Kidney glomerular epithelial cell (primary cell): ENCODE measurements around the gene URM1.

ENCODE experiments used
- DNase-seq: peaks from one replicate; lab custom pipeline; 2025; lab: John Stamatoyannopoulos, UW

Gene URM1

DNA sequence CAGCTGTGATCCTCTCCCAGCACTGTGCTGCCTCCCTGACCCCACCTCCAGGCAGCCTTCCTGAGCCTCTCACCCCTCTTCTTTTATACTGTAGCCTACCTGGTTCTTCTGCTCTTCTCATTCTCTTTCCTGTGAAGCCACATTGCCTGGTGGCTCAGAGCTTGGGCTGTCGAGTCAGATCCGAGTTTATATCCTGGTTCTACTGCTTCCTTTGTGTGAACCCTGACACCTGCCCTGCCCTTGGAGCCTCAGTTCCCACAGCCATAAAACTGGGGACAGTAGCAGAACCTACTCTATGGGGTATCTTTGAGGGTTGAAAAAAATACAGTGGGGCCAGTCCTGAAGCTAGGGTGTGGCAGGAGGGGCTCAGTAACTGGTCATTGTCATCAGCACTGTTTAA lies 22.0 kb upstream of the URM1 start:
- DNase-seq, result no peak

DNA sequence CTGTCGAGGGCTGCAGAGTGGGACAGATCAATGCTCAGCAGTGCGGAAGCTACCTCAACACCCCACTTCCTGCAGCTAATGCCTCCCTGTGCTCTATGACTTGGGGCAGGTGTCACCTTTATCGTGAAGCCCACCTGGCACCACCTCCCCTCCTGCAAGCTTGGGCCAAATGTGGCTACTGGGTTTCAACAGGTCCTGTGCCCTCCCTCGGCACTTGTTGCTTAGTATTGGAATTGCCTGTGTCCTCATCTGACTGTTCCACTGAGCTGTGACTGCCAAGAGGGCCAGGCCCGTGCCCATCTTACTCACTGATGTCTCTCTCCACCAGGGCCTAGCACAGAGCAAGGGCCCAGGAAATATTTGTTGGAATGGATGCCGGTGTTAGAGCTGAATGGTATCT lies 21.4 kb upstream of the URM1 start:
- no peak for DNase-seq

DNA sequence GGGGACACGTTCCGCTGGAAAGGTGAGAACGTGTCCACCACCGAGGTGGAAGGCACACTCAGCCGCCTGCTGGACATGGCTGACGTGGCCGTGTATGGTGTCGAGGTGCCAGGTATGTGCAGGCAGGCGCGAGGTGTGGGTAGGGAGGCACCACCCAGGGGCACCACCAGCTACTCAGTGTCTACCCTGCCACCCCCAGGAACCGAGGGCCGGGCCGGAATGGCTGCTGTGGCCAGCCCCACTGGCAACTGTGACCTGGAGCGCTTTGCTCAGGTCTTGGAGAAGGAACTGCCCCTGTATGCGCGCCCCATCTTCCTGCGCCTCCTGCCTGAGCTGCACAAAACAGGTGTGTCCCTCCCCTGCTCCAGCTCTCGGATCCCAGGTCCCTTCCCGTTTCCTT lies 15.7 kb upstream of the URM1 start:
- DNase-seq, result no peak

DNA sequence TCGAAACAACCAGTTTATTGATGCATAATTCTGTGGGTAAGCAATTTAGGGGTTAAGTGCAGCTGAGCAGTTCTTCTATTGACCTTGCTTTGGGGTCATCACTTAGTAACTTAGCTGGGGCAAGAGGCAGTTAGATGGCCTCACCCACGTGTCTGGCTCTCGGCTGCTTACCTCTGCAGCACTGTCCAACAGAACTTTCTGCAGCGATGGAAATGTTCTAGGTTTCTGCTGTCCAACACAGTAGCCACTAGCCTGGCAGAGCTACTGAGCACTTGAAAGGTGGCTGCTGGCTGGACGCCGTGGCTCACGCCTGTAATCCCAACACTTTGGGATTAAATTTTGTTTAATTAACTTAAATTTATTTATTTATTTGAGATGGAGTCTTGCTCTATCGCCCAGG lies 13.1 kb upstream of the URM1 start:
- DNase-seq, result no peak

DNA sequence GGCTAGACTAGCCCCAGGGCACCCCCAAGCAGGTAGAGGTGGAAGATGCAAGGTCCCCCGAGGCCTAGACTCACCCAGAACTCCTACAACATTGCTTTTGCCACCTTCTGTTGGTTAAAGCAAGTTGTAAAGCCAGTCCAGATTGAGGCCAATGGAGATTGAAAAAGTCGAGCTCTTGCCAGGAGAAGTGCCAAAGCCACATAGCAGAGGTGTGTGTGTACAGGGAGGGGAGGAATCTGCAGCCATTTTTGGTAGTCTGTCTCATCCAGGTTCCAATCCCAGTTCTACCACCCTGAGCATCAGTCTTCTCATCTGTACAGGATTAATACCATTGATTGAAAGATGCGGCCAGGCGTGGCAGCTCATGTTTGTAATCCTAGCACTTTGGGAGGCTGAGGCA lies 12.3 kb upstream of the URM1 start:
- DNase-seq, result no peak

DNA sequence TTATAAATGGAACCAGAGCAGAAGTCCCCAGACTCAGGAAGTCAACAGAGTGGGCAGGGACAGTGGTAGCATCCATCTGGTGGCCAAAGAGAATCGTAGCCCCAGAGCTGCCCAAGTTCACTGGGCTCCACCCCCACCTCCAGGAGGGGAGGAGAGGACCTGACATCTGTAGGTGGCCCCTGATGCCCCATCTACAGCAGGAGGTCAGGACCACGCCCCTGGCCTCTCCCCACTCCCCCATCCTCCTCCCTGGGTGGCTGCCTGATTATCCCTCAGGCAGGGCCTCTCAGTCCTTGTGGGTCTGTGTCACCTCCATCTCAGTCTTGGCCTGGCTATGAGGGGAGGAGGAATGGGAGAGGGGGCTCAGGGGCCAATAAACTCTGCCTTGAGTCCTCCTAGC lies 10.3 kb upstream of the URM1 start:
- no peak for DNase-seq

DNA sequence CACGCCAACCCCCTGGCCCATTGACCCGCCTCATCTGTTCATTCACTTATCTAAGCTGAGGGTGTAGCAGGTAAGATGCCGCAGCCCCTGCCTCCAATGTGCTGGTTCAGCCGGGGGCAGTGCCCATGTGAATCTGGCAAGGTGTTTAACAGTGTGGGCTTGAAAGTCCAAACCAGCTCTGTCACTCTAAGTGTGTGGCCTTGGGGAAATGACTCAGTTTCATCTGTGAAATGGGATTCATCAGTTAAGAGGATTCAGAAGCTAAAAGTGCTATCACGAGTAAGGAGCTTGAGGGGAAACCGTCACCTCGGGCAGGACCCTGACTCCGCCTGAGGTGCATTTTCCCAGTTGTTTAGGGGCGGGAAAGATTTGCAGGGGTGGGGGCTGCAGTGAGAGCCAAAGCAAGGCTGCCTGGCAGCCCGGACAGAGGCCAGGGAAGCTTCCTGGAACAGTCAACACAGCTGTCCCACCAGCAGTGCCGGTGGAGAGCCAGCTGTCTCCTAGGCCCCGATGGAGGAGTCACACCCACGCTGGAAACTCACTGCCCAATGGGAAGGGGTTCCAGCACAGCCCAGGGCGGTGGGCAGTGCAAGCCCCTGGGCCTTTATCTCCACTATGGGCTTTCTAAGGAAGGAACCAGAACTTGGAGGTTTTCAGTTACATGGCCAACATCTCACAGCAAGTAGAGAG lies 9.7 kb upstream of the URM1 start:
- DNase-seq, result no peak

DNA sequence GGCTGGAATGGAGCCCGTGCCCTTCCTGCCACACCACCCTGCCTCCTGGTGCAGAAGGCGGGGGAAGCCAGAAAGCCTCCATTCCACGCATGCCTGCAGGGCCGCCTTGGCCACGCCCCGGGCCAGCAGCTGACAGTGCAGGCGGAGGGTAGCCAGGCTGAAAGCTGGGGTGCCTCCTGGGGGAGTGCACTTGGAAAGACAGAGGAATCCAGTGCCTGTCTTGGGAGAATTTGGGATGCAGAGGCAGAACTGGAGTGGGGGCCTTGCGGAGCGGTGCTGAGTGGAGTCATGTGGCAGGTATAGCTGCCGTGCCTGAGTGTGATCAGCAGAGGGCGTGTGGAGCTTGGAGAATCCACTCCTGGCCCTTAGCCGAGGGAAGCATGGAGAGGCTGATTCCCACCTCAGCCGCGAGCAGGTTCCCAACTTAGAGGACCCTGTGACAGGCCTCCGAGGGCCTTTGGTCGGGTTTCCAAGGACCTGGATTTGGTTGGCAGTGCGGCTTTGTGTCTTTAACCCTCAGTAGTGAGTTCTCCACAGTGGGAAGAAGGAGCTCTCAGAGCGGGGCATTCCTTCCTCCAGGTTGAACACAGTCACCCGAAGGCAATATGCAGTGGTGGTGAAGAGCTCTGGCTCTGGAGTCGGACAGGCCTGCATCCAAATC lies 9.1 kb upstream of the URM1 start:
- peak; percentile 86 for DNase-seq

DNA sequence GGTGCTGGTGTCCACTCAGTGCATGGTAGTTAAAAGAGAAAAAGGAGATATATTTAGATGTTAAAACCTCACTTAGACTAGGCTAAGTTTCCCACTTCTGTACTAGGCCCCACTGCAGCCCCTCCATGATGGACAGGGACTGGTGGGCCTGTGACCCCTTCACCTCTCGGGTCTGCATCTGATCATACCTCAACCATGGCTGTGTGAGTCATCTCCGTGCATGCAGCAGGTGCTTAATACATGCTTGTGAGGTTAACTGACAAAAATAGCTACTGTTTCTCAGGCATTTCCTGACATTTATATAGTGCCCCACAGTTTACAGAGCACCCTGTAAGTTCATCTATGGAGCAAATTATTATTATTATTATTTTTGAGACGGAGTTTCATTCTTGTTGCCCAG lies 8.4 kb upstream of the URM1 start:
- no peak for DNase-seq

DNA sequence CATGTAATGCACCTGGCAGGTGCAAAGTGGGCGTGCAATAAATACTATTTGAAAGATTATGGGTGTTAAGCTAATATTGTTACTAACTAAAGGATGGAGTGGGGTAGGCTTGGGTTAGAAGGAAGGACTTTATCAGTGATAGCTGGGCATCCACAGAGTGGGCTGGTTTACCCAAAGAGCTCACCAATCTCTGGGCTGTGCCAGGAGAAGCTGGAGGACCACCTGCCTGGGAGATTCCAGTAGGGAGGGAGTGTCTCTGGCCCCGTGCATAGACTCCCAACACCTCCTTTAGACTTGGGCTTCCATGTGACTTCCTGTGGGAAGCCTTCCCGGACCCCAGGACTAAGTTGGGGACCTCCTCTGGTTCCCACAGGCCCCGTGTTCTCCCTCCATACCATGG lies 5.6 kb upstream of the URM1 start:
- DNase-seq, result no peak

DNA sequence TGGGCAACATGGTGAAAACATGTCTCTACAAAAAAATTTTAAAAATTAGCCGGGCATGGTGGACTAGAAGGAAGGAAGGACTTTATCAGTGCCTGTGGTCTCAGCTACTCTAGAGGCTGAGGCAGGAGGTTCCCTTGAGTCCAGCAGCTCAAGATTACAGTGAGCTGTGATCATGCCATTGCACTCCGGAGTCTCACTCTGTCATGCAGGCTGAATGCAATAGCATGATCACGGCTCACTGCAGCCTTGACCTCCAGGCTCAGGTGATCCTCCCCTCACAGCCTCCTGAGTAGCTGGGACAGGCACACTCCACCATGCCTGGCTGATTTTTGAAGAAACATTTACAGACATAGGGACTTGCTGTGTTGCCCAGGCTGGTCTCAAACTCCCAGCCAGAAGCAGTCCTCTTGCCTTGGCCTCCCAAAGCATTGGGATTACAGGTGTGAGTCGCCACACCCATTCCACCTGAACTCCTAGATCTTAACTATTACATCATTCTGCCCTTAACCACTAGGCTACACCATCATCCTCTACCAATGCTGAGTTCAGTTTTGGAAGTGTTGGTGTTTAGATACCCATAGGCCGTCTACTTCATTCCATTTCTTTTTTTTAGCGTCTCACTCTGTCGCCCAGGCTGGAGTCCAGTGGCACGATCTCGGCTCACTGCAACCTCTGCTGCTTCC lies 2.0 kb upstream of the URM1 start:
- no peak for DNase-seq

DNA sequence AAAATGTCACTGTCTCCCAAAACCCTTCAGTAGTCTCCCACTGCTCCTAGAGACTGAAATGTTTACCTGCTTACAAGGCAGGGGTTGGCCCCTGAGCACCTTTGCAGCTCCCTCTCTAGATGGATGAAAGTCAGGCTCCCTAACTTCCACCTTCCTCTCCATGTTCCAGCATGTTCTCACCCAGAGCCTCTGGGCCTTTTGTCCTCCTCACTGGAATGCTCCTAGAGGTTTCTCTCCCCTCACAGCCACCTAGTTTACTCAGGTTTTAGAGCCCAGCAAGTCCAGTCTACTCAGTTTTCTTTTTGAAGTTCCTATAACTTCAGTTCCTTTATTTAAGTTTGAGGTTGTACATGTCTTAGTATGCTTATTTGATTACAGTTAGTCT lies 815 bp upstream of the URM1 start:
- DNase-seq, result no peak

DNA sequence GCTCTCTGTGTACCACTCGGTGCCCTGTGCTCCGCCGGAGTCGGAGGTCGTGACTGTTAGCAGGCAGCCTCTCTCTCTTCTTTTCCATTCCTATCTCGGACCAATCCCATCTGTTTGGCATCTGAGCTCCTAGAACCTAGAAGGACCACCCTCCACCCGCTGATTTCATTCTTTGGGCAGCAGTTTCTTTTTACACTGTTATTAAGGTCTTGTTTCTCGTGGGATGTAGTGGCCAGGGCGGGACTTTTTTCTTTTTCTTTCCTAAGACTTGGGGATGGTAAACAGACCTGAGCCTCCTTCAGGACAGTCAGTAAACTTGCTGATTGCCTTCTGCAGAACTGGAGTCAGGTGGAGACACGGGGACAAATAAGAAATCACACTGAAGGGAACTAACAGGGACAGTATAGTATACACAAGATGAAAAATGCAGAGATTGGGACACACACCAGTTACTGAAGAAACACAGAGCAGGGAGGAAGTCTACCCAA lies 500 bp downstream of the URM1 start:
- no peak for DNase-seq

DNA sequence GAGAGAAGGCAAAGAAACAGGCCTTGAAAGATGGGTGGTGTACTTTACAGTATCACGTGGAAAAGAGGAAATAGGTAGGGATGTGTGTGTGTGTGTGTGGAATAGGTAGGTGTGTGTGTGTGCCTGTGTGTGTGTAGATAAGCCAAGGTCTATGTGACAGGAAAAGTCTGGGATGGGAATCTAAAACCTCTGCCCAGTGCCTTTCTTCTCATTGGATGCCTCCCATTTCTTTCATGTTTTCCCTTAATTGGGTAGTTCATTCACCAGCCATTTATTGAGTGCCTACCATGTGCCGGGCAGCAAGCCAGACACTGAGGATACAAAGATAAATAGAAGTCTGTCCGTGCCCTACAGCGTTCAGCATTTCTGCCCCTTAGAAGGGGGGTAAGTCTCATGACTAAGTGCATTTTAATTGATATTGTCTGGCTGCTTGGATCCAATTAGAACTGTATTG lies 1.0 kb downstream of the URM1 start:
- no peak for DNase-seq

DNA sequence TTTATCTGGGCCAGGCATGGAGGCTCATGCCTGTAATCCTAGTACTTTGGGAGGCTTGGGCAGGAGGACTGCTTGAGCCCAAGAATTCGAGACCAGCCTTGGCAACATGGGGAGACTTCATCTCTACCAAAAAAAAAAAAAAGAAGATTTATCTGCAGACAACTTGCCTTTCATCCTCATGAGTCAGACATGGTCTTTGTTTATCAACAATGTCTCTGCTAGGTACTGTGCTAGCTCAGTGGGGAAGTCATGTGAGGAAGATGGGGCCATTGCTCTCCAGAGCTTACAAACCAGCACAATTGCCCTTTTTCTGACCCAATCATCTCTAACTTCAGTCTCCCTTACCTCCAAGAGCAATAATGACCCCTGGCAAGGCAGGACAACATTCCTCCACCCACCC lies 1.6 kb downstream of the URM1 start:
- no peak for DNase-seq

DNA sequence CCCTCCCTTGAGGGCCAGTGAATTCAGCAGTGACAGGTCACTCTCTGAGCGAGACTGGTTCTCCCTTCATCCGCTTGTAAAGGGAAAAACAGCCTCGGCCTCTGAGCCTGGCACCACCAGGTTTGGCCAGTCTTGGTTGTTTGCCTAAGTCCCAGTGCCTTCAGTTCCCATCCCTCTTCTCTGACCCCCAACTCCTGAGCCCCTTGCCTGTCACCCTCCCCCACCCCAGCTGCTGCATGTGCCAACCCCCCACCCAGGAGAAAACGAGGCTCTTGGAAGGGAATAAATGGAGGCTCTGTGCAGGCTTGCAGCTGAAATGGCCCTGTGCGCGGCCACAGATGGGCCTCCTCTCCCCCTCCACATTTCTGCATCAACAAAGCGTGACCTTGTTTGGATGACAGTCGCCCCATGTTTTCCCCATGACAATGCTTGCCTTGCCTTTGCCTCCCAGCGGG lies 3.1 kb downstream of the URM1 start:
- no peak for DNase-seq

DNA sequence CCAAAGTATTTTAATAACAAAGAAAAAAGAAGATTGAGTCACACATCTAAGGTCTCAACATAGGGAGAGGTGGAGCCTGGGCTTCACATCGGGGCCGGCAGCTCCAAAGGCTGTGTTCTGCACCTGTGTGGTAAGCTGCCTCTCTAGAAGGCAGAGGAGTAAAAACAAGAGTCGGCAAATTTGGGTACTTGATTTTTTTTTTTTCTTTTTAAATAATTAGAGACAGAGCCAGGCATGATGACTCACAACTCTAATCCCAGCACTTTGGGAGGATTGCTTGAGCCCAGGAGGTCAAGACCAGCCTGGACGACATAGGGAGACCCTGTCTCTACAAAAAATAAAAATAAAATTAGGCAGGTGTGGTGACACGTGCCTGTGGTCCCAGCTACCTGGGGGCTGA lies 4.7 kb downstream of the URM1 start:
- DNase-seq, result no peak

DNA sequence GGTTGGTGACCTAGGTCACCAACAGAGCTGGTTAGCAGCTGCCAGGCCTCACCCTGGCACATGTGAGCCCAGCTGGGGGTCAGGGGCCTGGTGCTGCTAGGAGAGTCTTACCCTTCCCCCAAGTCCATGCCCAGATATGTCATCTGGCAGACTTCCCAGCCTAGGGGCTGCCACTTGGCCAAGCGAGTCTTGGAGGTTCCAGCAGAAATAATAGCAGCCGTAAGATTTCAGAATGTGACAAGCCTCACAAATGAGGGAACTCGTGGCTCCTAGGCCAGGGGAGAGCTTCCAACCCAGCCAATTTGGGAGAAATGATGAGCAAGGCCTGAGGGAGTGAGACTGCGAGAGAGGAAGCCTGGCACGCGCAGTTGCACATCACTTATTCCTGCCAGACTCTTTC lies 11.1 kb downstream of the URM1 start:
- no peak for DNase-seq

DNA sequence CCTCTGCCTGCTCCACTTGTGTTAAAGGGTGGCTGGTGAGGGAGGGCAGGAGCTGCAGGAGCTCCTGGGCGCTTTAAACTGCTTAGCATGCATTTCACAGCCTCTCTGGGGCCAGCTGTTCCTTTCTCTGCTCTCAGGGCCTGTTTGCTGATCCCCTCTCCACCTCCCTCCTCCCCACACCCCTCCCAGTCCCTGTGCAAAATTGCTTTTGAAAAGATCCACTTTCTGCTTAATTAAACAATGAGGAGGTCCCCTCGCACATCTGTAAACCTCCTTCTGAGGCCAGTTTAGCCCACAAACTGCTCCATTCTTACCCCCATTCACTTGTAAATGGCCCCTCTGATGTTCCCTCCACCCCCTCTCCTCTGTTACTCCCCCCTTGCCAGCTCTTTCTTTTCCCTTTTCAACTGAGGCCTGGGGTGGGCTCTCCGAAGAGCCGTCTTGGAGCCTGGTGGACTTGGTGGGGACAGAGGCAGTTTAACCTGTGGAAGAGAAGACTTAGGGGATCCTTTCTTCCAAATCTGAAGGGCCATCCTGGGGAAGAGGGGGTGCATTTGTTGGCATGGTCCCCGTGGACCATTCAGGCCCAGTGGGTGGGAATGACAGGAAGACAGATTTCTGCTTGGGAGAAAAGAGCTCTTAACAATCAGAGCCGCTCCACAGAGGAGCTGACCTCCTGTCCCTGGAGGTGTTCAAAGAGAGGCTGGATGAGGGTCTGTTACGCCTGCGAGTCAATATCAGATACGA lies 12.0 kb downstream of the URM1 start:
- DNase-seq, result no peak

DNA sequence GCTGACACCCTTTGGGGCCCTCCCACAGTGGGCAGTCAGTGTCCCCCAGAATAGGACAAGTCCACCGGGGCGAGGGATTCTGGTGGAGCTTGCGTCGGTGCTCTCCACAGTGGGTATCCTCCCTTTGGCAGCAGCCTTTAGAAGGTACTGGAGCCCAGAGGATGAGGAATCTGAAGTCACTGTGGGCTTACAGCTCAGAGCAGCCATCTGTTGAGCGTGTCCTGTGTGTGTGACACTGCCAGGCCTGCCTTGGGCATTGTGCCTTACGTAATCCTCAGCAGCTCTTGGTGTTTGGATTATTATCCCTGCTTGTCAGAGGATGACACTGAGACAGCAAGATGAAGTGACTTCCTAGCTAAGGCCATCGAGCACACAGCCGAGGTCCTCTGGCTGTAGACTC lies 12.6 kb downstream of the URM1 start:
- no peak for DNase-seq

DNA sequence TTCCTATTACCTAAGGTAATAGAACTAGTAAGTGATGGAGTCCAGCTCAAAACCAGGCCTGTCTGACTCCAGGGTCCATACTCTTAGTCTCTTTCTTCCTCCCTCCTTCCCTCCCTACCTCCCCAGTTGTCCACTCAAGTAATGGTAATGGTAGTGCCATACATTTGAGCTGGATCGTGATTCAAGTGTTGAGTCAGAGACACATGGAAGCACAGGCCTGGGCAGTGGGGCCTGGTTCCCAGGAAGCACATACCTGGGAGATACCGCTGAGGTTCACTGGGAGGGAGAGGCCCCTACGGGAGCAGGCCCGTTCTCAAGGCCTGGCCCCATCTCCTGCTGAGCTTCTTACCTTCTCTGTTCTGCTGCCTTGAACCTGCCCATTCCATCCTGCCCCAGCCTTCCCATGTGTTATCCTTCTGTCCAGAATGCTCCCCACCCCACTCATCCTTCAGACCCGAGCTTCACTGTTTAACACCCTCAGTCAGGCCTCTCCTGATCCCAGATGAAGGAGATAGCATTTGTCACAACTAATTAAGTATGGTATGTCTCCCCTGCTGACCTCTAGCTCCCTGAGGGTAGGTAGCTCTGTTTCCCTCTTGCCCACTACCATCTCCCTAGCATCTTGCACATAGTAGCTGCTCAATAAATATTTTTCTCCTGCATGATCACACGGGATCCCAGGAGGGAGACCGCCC lies 13.8 kb downstream of the URM1 start:
- no peak for DNase-seq
